ENCODE results near the gene NCOA5. TPM values are rescaled to one million over a fixed set of nuclear protein-coding genes. Genes with fewer than 3 reads are reported as not detected.
A peak's percentile ranks its signal among the peaks of the same experiment; 100 is the strongest.

NCOA5 gene
- total RNA-seq, 1 donor from 2014 or later = 42.9 TPM

DNA sequence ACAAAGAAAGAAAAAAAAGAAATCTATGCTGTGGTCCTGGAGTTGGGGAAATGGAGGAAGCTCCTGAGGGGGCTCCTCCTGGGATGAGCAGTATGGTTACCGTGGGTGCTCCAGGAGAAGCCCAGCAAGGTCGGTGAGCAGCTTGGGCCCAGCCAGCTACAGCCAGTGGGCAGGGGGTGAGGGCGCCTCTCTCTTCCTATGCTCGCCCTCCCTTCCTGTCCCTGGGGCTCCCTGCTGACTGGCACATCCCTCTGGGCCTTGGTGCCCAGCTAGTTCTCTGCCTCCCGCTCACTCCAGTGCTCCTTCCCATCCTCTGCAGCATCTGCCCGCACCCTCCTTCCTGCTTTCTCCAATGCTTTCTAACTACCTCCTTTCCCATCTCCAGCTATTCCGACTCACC, 45.0 kb upstream of the NCOA5 start:
- Mint-ChIP-seq H3K27ac (ENCODE audit: unreplicated experiment) (no peak overlapping the region), H3K36me3 (ENCODE audit: unreplicated experiment) (no peaks in the 10 kb centered on the region), H3K9me3 (ENCODE audit: unreplicated experiment) (peaks cover 3% of the 10 kb centered on the region), H3K4me3 (ENCODE audit: unreplicated experiment) (no peak overlapping the region), H3K4me1 (ENCODE audit: low read depth, unreplicated experiment) (peaks cover 37% of the 10 kb centered on the region), H3K27me3 (ENCODE audit: unreplicated experiment) (peaks cover 14% of the 10 kb centered on the region)
- TF ChIP-seq CTCF (IDR thresholded peaks at IDR 0.05; ENCODE audit: partially characterized antibody, unreplicated experiment) = no peak
- no peak for DNase-seq

- Mint-ChIP-seq H3K27me3 (ENCODE audit: unreplicated experiment) (peaks cover 14% of the 10 kb centered on the region), H3K27ac (ENCODE audit: unreplicated experiment) (no peak overlapping the region), H3K36me3 (ENCODE audit: unreplicated experiment) (no peaks in the 10 kb centered on the region), H3K9me3 (ENCODE audit: unreplicated experiment) (peaks cover 3% of the 10 kb centered on the region), H3K4me3 (ENCODE audit: unreplicated experiment) (no peak overlapping the region), H3K4me1 (ENCODE audit: low read depth, unreplicated experiment) (peaks cover 36% of the 10 kb centered on the region)
- no peak for DNase-seq
- no peak for TF ChIP-seq CTCF (IDR thresholded peaks at IDR 0.05; ENCODE audit: partially characterized antibody, unreplicated experiment)
Measured at GRCh38 chr20:46133886-46134654, 44.3 kb upstream of the NCOA5 start.

DNA sequence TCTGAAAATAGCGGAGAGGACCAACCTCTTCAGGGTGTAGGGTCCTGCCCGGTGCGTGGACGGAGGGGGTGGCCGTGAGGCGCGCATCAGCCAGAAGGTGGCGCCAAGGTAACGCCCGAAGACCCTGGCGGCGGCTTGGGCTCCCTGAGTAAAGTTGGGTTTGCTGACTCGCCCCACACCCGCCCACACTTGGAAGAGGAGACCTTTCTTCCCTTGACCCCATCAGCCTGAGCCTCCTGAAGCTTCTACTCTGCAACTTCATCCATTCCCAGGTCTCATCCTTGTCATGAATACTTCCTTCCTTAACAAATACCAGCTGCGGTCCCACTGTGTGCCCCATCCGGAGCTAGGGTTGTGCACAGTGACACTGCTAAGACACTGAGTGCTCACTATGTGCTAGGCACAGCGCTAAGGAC, 43.0 kb upstream of the NCOA5 start:
- no peaks in the 10 kb centered on the region for H3K36me3 Mint-ChIP-seq (ENCODE audit: unreplicated experiment)
- peaks cover 14% of the 10 kb centered on the region for H3K27me3 Mint-ChIP-seq (ENCODE audit: unreplicated experiment)

GRCh38 chr20:46131396-46131795, 41.6 kb upstream of the NCOA5 start:
- Mint-ChIP-seq H3K36me3 (ENCODE audit: unreplicated experiment) (no peaks in the 10 kb centered on the region), H3K4me1 (ENCODE audit: low read depth, unreplicated experiment) (peaks cover 44% of the 10 kb centered on the region), H3K9me3 (ENCODE audit: unreplicated experiment) (peaks cover 1% of the 10 kb centered on the region), H3K27me3 (ENCODE audit: unreplicated experiment) (peaks cover 12% of the 10 kb centered on the region), H3K27ac (ENCODE audit: unreplicated experiment) (peak overlapping the region; percentile 39), H3K4me3 (ENCODE audit: unreplicated experiment) (no peak overlapping the region)
- no peak for DNase-seq
- TF ChIP-seq CTCF (IDR thresholded peaks at IDR 0.05; ENCODE audit: partially characterized antibody, unreplicated experiment) = no peak

More for the DNA sequence above, 43.0 kb upstream of the NCOA5 start:
- Mint-ChIP-seq H3K27ac (ENCODE audit: unreplicated experiment) (no peak overlapping the region), H3K4me3 (ENCODE audit: unreplicated experiment) (no peak overlapping the region), H3K4me1 (ENCODE audit: low read depth, unreplicated experiment) (peaks cover 44% of the 10 kb centered on the region), H3K9me3 (ENCODE audit: unreplicated experiment) (peaks cover 3% of the 10 kb centered on the region)
- DNase-seq = peak; percentile 92
- peak; percentile 83 for TF ChIP-seq CTCF (IDR thresholded peaks at IDR 0.05; ENCODE audit: partially characterized antibody, unreplicated experiment)

GRCh38 chr20:46130534-46130933, 40.8 kb upstream of the NCOA5 start:
- H3K27me3 Mint-ChIP-seq (ENCODE audit: unreplicated experiment) = peaks cover 9% of the 10 kb centered on the region

More at GRCh38 chr20:46130534-46130933, 40.8 kb upstream of the NCOA5 start:
- peaks cover 38% of the 10 kb centered on the region for H3K4me1 Mint-ChIP-seq (ENCODE audit: low read depth, unreplicated experiment)
- no peak overlapping the region for H3K4me3 Mint-ChIP-seq (ENCODE audit: unreplicated experiment)
- peaks cover 1% of the 10 kb centered on the region for H3K9me3 Mint-ChIP-seq (ENCODE audit: unreplicated experiment)
- no peak for TF ChIP-seq CTCF (IDR thresholded peaks at IDR 0.05; ENCODE audit: partially characterized antibody, unreplicated experiment)
- DNase-seq = no peak
- H3K36me3 Mint-ChIP-seq (ENCODE audit: unreplicated experiment) = no peaks in the 10 kb centered on the region
- peak overlapping the region; percentile 83 for H3K27ac Mint-ChIP-seq (ENCODE audit: unreplicated experiment)
